SK-N-MC (cell line): ENCODE measurements around the gene DUT.
"Not testable (repeated sequence)": the region's sequence is repeated elsewhere in the genome, so short reads cannot be mapped to it uniquely, and the experiment has no call there.

Experiments used
- EZH2 ChIP-seq: fragments of 200-600 bp; sonication (generic); IDR thresholded peaks from one replicate; pipeline ENCODE4 v1.6.1; 2017; ENCODE audit warnings: antibody characterized with exemption
- POLR2AphosphoS5 ChIP-seq: IDR thresholded peaks from 2 replicates; pipeline ENCODE4 v1.6.1; 2012; ENCODE audit warnings: mild to moderate bottlenecking, low read depth, low read length, borderline replicate concordance

- TF ChIP-seq EZH2, POLR2AphosphoS5: not testable (repeated sequence)
Measured at GRCh38 chr15:48326180-48326579, 5.0 kb upstream of the DUT start.
